ENCODE data around the gene ACSL1.
"Not testable (repeated sequence)": the region's sequence is repeated elsewhere in the genome, so short reads cannot be mapped to it uniquely, and the experiment has no call there.

Gene ACSL1

GRCh38 chr4:184851200-184851541 is 25.4 kb upstream of the ACSL1 start:
- in situ Hi-C loops (cut with HindIII; ENCODE audit: low pct_unique_long_range_greater_than_20kb, low sequenced_read_pairs) = no loop called here
- TF ChIP-seq JUND (IDR thresholded peaks at IDR 0.05; ENCODE audit: low read depth) = no peak
- DNase-seq (ENCODE audit: low read depth in 1 of 2, low spot score in 1 of 2) = no peak

GRCh38 chr4:184850431-184851199 is 24.8 kb upstream of the ACSL1 start:
- in situ Hi-C loops (cut with HindIII; ENCODE audit: low pct_unique_long_range_greater_than_20kb, low sequenced_read_pairs) = no loop called here
- TF ChIP-seq JUND (IDR thresholded peaks at IDR 0.05; ENCODE audit: low read depth) = no peak
- DNase-seq (ENCODE audit: low read depth in 1 of 2, low spot score in 1 of 2) = no peak

GRCh38 chr4:184850018-184850417 is 24.2 kb upstream of the ACSL1 start:
- in situ Hi-C loops (cut with HindIII; ENCODE audit: low pct_unique_long_range_greater_than_20kb, low sequenced_read_pairs) = no loop called here
- no peak for DNase-seq (ENCODE audit: low read depth in 1 of 2, low spot score in 1 of 2)
- no peak for TF ChIP-seq JUND (IDR thresholded peaks at IDR 0.05; ENCODE audit: low read depth)

- TF ChIP-seq JUND (IDR thresholded peaks at IDR 0.05; ENCODE audit: low read depth) = no peak
- in situ Hi-C loops (cut with HindIII; ENCODE audit: low pct_unique_long_range_greater_than_20kb, low sequenced_read_pairs) = no loop called here
- no peak for DNase-seq (ENCODE audit: low read depth in 1 of 2, low spot score in 1 of 2)
Measured at GRCh38 chr4:184849185-184849584, 23.4 kb upstream of the ACSL1 start.

GRCh38 chr4:184848510-184848909 is 22.7 kb upstream of the ACSL1 start:
- no peak for DNase-seq (ENCODE audit: low read depth in 1 of 2, low spot score in 1 of 2)
- no peak for TF ChIP-seq JUND (IDR thresholded peaks at IDR 0.05; ENCODE audit: low read depth)
- in situ Hi-C loops (cut with HindIII; ENCODE audit: low pct_unique_long_range_greater_than_20kb, low sequenced_read_pairs) = no loop called here

- DNase-seq (ENCODE audit: low read depth in 1 of 2, low spot score in 1 of 2) = no peak
- TF ChIP-seq JUND (IDR thresholded peaks at IDR 0.05; ENCODE audit: low read depth) = no peak
- in situ Hi-C loops (cut with HindIII; ENCODE audit: low pct_unique_long_range_greater_than_20kb, low sequenced_read_pairs) = no loop called here
Measured at GRCh38 chr4:184846531-184846930, 20.8 kb upstream of the ACSL1 start.

GRCh38 chr4:184845367-184846021 is 19.7 kb upstream of the ACSL1 start:
- in situ Hi-C loops (cut with HindIII; ENCODE audit: low pct_unique_long_range_greater_than_20kb, low sequenced_read_pairs) = no loop called here
- no peak for TF ChIP-seq JUND (IDR thresholded peaks at IDR 0.05; ENCODE audit: low read depth)
- DNase-seq (ENCODE audit: low read depth in 1 of 2, low spot score in 1 of 2) = peak in 1 of 2 experiments; percentile 46

- in situ Hi-C loops (cut with HindIII; ENCODE audit: low pct_unique_long_range_greater_than_20kb, low sequenced_read_pairs) = no loop called here
- TF ChIP-seq JUND (IDR thresholded peaks at IDR 0.05; ENCODE audit: low read depth) = no peak
- no peak for DNase-seq (ENCODE audit: low read depth in 1 of 2, low spot score in 1 of 2)
Measured at GRCh38 chr4:184844742-184845141, 19.0 kb upstream of the ACSL1 start.

GRCh38 chr4:184843984-184844554 is 18.3 kb upstream of the ACSL1 start:
- DNase-seq (ENCODE audit: low read depth in 1 of 2, low spot score in 1 of 2) = no peak
- TF ChIP-seq JUND (IDR thresholded peaks at IDR 0.05; ENCODE audit: low read depth) = no peak
- in situ Hi-C loops (cut with HindIII; ENCODE audit: low pct_unique_long_range_greater_than_20kb, low sequenced_read_pairs) = no loop called here

GRCh38 chr4:184839075-184839399 is 13.3 kb upstream of the ACSL1 start:
- in situ Hi-C loops (cut with HindIII; ENCODE audit: low pct_unique_long_range_greater_than_20kb, low sequenced_read_pairs); DNase-seq (ENCODE audit: low read depth in 1 of 2, low spot score in 1 of 2): not testable (repeated sequence)

- DNase-seq (ENCODE audit: low read depth in 1 of 2, low spot score in 1 of 2) = peak in 1 of 2 experiments; percentile 62
- no peak for TF ChIP-seq JUND (IDR thresholded peaks at IDR 0.05; ENCODE audit: low read depth)
- in situ Hi-C loops (cut with HindIII; ENCODE audit: low pct_unique_long_range_greater_than_20kb, low sequenced_read_pairs) = no loop called here
Measured at GRCh38 chr4:184838249-184839074, 12.7 kb upstream of the ACSL1 start.

- TF ChIP-seq JUND (IDR thresholded peaks at IDR 0.05; ENCODE audit: low read depth) = no peak
- in situ Hi-C loops (cut with HindIII; ENCODE audit: low pct_unique_long_range_greater_than_20kb, low sequenced_read_pairs) = no loop called here
Measured at GRCh38 chr4:184836613-184837012, 10.8 kb upstream of the ACSL1 start.

More at GRCh38 chr4:184836613-184837012, 10.8 kb upstream of the ACSL1 start:
- no peak for DNase-seq (ENCODE audit: low read depth in 1 of 2, low spot score in 1 of 2)

Measured in T47D (cell line).